Lower leg skin (tissue), 4 donors: ENCODE data around the gene PPM1L. TPM values are rescaled to one million over a fixed set of nuclear protein-coding genes. Genes with fewer than 3 reads are reported as not detected.

ENCODE experiments used
- DNase-seq, 2 donors: peaks; one replicate each; pipeline ENCODE4 v3.0.0-alpha.2; 2019; ENCODE audit warnings: low spot score in 2 of 2
- H3K4me3 ChIP-seq: fragments of 200-600 bp; sonication (generic); 2 replicates; pipeline ENCODE4 v1.5.1; 2017; ENCODE audit warnings: mild to moderate bottlenecking, low read depth; ENCODE audit not compliant: poor library complexity, severe bottlenecking
- POLR2A ChIP-seq, 2 donors: fragments of 450-650 bp; IDR thresholded peaks; one replicate each; pipeline ENCODE4 v1.6.1; 2016 to 2017; ENCODE audit warnings: antibody characterized with exemption in 2 of 2, mild to moderate bottlenecking in 1 of 2, moderate library complexity in 1 of 2
- WGBS, 2 donors: methylation state at CpG; one replicate each; pipeline ENCODE4 v1.1.5; 2018; 5-methylcytosine and 5-hydroxymethylcytosine counted together
- intact Hi-C: fragments of 100-400 bp; cut with DNase I; formaldehyde crosslinking; loops from one replicate; pipeline ENCODE4 v1.15.0; 2023; ENCODE audit warnings: low total_unique reads
- total RNA-seq, 4 donors: library from RNA; depleted of rRNA; stranded (reverse); fragments of >200 nt; gene quantifications; one replicate each; pipeline ENCODE4 v1.1.0, GENCODE V29; 2016
- TF ChIP-seq, protein P1 (sequence below), 3 donors: fragments of 450-650 bp; IDR thresholded peaks; one replicate each; pipeline ENCODE4 v1.5.1; 2016; ENCODE audit warnings: antibody characterized with exemption in 3 of 3, mild to moderate bottlenecking in 3 of 3, moderate library complexity in 2 of 3

PPM1L gene
- total RNA-seq, 4 donors from 2014 or later: 34.9 to 46.5 (median 40.7) TPM

DNA sequence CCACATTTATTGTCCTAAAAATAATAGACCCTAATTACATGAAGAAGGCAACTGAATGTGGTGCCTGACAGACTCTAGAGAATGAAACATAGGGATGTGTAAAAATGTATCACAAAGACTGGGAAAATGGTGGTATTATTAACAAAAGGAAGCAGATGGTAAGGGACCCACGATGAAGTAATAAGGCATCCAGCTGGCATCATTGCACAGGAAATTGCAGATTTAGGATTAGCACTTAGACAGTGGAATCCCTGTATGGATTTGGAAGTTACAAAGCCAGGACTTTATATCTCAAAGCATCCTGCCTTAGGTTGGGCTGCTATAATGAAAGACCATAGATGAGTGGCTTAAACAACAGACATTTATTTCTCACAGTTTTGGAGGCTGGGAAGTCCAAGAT lies 104.3 kb downstream of the PPM1L start:
- TF ChIP-seq, protein P1, sequence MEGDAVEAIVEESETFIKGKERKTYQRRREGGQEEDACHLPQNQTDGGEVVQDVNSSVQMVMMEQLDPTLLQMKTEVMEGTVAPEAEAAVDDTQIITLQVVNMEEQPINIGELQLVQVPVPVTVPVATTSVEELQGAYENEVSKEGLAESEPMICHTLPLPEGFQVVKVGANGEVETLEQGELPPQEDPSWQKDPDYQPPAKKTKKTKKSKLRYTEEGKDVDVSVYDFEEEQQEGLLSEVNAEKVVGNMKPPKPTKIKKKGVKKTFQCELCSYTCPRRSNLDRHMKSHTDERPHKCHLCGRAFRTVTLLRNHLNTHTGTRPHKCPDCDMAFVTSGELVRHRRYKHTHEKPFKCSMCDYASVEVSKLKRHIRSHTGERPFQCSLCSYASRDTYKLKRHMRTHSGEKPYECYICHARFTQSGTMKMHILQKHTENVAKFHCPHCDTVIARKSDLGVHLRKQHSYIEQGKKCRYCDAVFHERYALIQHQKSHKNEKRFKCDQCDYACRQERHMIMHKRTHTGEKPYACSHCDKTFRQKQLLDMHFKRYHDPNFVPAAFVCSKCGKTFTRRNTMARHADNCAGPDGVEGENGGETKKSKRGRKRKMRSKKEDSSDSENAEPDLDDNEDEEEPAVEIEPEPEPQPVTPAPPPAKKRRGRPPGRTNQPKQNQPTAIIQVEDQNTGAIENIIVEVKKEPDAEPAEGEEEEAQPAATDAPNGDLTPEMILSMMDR (IDR thresholded peaks at IDR 0.05): no peak
- no peak for TF ChIP-seq POLR2A (IDR thresholded peaks at IDR 0.05)
- H3K4me3 ChIP-seq: no peak overlapping the region
- no peak for DNase-seq
- intact Hi-C loops: no loop called here
- 39 to 43% methylated on average over 1 of the region's 1 CpG for WGBS, 2 donors

DNA sequence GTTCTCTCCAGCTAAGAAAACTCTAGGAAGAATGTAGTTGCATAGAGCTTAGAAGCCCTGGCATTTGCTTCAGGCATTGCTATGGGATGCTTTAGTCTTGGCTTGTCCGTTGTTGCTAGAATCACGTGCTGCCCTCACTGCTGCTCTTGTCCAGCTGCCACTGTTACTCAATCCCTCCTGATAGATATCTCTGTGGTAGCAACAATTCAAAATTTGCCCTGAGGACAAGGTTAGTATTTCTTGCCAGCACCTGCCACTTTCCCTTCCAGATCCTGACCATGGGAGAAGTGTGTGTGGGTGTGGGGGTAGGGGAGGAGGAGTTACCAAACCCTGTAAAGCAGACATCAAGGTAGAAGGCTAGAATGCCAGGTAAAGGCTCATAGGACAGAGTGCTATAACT lies 113.8 kb downstream of the PPM1L start:
- TF ChIP-seq, protein P1 (IDR thresholded peaks at IDR 0.05): no peak
- no peak for TF ChIP-seq POLR2A (IDR thresholded peaks at IDR 0.05)
- peak; percentile 28 to 86 for DNase-seq
- intact Hi-C loops: no loop called here
- H3K4me3 ChIP-seq: no peak overlapping the region
- WGBS, 2 donors: 35 to 50% methylated on average over 2 of the region's 2 CpGs

DNA sequence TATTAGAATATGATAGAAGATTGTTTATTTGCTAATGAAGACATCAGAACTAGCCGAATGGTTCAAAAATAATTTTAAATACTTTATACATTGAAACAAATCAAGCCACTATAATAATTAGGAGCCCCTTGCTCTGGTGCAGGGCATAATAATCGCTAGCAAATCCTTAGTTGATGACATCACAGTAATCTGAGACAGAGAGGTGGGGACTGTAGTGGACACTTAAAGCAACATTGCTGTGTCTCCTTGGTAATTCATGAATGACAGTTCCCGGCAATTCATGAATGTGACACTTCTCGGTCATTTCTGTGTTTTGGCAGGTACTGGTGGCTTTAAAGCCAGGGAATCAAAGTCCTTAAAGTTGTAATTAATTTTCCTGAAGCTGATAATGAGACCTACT lies 114.3 kb downstream of the PPM1L start:
- no peak overlapping the region for H3K4me3 ChIP-seq
- 48 to 59% methylated on average over 4 of the region's 4 CpGs for WGBS, 2 donors
- intact Hi-C loops: no loop called here
- TF ChIP-seq, protein P1 (IDR thresholded peaks at IDR 0.05): no peak
- TF ChIP-seq POLR2A (IDR thresholded peaks at IDR 0.05): no peak
- no peak for DNase-seq

DNA sequence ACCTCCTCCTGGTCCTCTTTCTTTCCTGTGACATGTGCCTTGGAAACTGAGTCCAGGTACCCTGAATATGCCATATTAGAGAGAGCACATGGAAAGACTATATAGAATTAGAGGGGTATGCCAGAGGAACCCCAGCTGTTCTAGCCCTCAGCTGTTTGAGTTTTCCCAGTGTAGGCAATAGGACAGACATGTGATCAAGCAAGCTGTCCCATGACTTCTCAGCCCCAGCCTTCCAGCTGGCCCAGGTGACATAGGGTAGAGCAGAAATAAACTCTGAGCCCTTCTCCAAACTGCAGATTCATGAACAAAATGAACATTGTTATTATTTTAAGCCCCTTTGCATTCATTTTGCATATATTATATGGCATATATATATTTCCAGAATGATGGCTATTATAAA lies 118.7 kb downstream of the PPM1L start:
- no peak for TF ChIP-seq POLR2A (IDR thresholded peaks at IDR 0.05)
- TF ChIP-seq, protein P1 (IDR thresholded peaks at IDR 0.05): no peak
- intact Hi-C loops: no loop called here
- H3K4me3 ChIP-seq: no peak overlapping the region
- DNase-seq: no peak

DNA sequence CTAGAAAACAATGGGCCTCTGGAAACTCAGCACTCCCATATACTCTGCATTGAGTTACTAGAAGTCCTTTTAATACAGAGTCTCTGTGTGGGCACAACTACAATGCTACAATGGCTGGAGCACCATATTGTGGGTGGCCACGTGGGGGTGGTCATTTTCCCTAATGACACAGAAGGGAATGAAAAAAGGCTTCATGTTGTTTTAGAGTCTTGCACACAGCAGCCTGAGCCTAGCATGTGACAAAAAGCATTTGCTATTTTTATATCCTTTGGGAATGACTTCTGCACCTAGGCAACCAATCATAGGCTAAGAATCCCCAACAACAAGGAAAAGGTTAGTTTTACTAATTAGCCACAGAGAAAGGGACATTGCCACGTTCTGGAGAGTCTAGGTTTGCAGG lies 120.6 kb downstream of the PPM1L start:
- DNase-seq: no peak
- intact Hi-C loops: no loop called here
- H3K4me3 ChIP-seq: no peak overlapping the region
- 48 to 49% methylated on average over 2 of the region's 2 CpGs for WGBS, 2 donors
- TF ChIP-seq, protein P1 (IDR thresholded peaks at IDR 0.05): no peak
- TF ChIP-seq POLR2A (IDR thresholded peaks at IDR 0.05): no peak

DNA sequence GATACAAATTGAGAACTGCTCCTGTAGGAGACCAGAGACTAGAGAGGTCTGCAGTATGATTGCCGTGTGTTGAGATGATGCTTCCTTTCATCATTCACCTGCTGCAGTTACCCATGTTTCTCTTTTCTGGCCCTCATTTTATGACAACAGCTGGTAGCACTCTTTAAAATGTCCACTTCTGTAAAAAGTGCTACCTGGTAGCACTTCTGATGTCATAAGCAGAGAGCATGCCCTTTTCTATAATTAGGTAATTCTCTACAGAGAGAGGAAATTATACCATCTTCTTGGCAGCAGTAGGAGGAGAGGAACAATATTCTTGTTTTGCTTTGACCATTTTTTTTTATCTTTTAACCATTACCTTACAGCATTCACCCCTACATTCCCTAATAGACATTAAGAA lies 123.8 kb downstream of the PPM1L start:
- DNase-seq: no peak
- no peak for TF ChIP-seq POLR2A (IDR thresholded peaks at IDR 0.05)
- TF ChIP-seq, protein P1 (IDR thresholded peaks at IDR 0.05): no peak
- 86 to 96% methylated on average over 1 of the region's 1 CpG for WGBS, 2 donors
- intact Hi-C loops: no loop called here
- no peak overlapping the region for H3K4me3 ChIP-seq
